GM12875 (cell line): ENCODE measurements around the gene NUTM2B.
"Not testable (repeated sequence)": the region's sequence is repeated elsewhere in the genome, so short reads cannot be mapped to it uniquely, and the experiment has no call there.

ENCODE experiments used
- H3K4me3 ChIP-seq: one replicate; pipeline ENCODE4 v1.5.1; 2011; ENCODE audit warnings: low read depth, low read length, control low read depth

The NUTM2B gene

DNA sequence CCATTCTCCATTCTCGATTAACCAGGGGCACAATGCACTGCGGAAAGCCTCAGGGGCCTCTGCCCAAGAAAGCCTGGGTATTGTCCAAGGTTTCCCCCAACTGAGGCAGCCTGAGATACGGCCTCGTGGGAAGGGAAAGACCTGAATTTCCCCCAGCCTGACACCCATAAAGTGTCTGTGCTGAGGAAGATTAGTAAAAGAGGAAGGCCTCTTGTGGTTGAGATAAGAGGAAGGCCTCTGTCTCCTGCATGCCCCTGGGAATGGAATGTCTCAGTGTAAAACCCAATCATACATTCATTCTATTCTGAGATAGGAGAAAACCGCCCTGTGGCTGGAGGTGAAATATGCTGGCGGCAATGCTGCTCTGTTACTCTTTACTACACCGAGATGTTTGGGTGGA, 41.8 kb downstream of the NUTM2B start:
- not testable (repeated sequence) for H3K4me3 ChIP-seq

DNA sequence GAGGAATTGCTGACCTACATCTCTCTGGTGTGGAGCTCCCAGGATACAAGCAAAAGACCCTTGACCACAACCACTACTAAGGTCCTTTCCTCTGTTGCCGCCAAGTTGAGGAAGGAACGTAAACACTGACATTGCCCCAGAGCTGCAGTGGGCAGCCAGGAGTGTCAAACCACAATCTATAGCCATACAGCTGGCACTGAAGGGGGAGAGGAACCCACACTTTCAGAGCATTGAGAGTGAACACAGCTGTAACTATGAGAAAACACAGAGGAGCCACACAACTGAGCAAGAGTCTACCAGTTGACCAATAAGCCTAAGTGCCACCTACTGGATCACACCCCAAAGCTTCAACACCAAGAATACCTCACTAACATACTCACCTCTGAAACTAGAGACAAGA, 45.5 kb downstream of the NUTM2B start:
- not testable (repeated sequence) for H3K4me3 ChIP-seq

DNA sequence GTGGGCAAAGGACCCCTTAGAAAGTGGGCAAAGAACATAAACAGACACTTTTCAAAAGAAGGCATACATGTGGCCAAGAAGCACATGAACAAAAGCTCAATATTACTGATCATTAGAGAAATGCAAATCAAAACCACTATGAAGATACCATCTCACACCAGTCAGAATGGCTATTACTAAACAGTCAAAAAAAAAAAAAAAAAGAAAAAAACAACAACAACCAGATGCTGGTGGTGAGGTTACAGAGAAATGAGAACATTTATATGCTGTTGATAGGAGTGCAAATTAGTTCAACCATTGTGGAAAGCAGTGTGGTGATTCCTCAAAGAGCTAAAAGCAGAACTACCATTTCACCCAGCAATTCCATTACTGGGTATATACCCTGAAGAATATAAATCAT, 50.6 kb downstream of the NUTM2B start:
- not testable (repeated sequence) for H3K4me3 ChIP-seq

DNA sequence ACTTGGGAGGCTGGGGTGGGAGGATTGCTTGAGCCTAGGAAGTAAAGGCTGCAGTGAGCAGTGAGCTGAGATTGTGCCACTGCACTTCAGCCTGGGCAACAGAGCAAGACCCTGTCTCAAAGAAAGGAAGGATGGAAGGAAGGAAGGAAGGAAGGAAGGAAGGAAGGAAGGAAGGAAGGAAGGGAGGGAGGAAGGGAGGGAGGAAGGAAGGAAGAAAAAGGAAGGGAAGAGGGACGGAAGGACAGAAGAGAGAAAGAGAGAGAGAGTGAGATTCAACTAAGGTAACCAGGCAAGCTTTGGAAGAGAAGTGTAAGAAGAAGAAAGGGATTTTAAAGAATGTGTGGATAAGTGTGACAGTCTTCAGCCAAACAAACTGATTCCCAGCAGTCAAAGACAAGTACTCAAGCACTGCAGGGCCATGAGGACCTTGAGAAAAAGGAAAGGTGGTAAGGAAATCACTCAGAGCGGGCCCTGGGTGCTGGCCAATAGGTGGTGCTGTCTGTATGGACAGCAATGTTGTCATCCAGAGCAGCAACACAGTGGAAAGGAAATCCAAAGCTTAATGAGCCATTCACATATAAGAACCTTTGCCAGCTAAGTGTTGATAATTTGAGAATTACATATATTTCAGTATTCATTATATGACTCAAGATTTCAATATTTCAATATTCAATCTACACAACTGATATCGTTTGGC, 55.4 kb downstream of the NUTM2B start:
- not testable (repeated sequence) for H3K4me3 ChIP-seq
